ENCODE data around the gene HTR2A.
A peak's percentile ranks its signal among the peaks of the same experiment; 100 is the strongest.

The HTR2A gene

GRCh38 chr13:46804391-46804815 lies 92.5 kb downstream of the HTR2A start:
- no peak overlapping the region for H3K4me3 ChIP-seq (ENCODE audit: low read depth, low read length)
- no peak for DNase-seq (ENCODE audit: low read depth)
- TF ChIP-seq, protein P1, sequence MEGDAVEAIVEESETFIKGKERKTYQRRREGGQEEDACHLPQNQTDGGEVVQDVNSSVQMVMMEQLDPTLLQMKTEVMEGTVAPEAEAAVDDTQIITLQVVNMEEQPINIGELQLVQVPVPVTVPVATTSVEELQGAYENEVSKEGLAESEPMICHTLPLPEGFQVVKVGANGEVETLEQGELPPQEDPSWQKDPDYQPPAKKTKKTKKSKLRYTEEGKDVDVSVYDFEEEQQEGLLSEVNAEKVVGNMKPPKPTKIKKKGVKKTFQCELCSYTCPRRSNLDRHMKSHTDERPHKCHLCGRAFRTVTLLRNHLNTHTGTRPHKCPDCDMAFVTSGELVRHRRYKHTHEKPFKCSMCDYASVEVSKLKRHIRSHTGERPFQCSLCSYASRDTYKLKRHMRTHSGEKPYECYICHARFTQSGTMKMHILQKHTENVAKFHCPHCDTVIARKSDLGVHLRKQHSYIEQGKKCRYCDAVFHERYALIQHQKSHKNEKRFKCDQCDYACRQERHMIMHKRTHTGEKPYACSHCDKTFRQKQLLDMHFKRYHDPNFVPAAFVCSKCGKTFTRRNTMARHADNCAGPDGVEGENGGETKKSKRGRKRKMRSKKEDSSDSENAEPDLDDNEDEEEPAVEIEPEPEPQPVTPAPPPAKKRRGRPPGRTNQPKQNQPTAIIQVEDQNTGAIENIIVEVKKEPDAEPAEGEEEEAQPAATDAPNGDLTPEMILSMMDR (IDR thresholded peaks at IDR 0.05; ENCODE audit: low read depth, low read length, missing control alignments): no peak

DNA sequence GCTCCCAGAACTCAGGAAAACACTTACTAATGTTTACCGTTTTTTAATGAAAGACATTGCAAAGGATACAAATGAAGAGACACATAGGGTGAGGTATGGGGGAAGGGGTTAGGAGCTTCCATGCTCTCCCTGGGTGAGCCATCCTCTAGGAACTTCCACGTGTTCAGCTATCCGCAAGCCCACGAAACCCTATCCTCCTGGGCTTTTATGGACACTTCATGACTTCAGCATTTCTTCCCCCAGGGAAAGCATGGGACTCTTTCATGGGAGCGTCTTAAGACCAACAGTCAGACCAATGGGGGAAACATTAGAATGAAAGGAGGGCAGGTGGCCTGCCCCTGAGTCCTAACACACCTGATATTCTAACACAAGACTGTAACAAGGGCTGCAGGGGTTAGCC lies 93.3 kb downstream of the HTR2A start:
- no peak overlapping the region for H3K4me3 ChIP-seq (ENCODE audit: low read depth, low read length)
- TF ChIP-seq, protein P1 (IDR thresholded peaks at IDR 0.05; ENCODE audit: low read depth, low read length, missing control alignments): no peak
- no peak for DNase-seq (ENCODE audit: low read depth)

- TF ChIP-seq, protein P1 (IDR thresholded peaks at IDR 0.05; ENCODE audit: low read depth, low read length, missing control alignments): no peak
- H3K4me3 ChIP-seq (ENCODE audit: low read depth, low read length): no peak overlapping the region
- no peak for DNase-seq (ENCODE audit: low read depth)
These were observed 95.0 kb downstream of the HTR2A start for GRCh38 chr13:46801858-46802257.

GRCh38 chr13:46799139-46799538 lies 97.7 kb downstream of the HTR2A start:
- TF ChIP-seq, protein P1 (IDR thresholded peaks at IDR 0.05; ENCODE audit: low read depth, low read length, missing control alignments): no peak
- no peak overlapping the region for H3K4me3 ChIP-seq (ENCODE audit: low read depth, low read length)
- DNase-seq (ENCODE audit: low read depth): no peak

DNA sequence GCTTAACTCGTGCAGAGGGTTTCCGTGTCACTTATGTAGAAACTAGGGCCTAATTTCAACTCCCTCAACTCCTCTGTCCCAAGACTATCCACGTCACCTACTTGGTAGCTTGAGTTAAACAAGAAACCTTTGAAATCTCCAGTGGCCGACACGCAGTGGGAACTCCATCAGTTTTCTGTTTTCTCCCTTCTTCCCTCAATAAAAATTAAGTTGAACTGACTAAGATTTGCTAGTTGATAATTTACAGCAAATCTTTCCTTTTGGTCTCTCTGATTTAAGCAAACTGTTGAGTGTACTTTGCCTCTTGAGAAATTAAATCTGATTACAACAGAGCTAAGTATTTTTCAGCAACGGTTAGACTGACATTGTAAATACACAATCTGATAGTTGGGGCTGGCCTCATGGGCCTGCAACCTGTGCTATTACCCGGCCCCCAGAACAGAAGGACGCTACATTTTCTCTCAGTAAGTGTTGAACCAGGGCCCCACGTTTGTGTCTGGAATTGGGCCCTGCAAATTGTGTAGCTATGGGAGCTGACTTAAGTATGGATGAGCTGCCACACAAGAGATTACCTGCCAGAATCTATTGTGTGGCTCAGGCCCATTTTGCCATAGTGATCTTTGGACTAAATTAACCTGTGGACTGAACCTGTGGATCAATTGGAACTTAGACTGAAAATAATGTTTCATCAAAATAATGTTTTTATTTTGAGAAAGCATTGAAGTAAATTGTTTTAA lies 99.2 kb downstream of the HTR2A start:
- TF ChIP-seq, protein P1 (IDR thresholded peaks at IDR 0.05; ENCODE audit: low read depth, low read length, missing control alignments): no peak

GRCh38 chr13:46796515-46797474 lies 100.1 kb downstream of the HTR2A start, which contains the start of gene ESD:
Gene ESD (minus strand): TSS chr13:46797161. CDS start chr13:46791413, 5,748 bp downstream.
- TF ChIP-seq, protein P1 (IDR thresholded peaks at IDR 0.05; ENCODE audit: low read depth, low read length, missing control alignments): no peak
- DNase-seq (ENCODE audit: low read depth): peak; percentile 64
- H3K4me3 ChIP-seq (ENCODE audit: low read depth, low read length): peak within 1 kb of the TSS; percentile 73

More for the DNA sequence above, 99.2 kb downstream of the HTR2A start:
- H3K4me3 ChIP-seq (ENCODE audit: low read depth, low read length): peak overlapping the region; percentile 73
- DNase-seq (ENCODE audit: low read depth): no peak

Measured in GM12864 (cell line).